GM13977 (cell line): ENCODE data around the gene CUX1.
"Not testable (repeated sequence)": the region's sequence is repeated elsewhere in the genome, so short reads cannot be mapped to it uniquely, and the experiment has no call there.

ENCODE experiments used
- DNase-seq: peaks from one replicate; pipeline ENCODE4 v3.0.0; 2012; ENCODE audit warnings: low spot score
- in situ Hi-C: fragments of 300-500 bp; cut with MboI; formaldehyde crosslinking; loops from one replicate; pipeline ENCODE4 v1.12.0; 2022; ENCODE audit warnings: low sequenced_read_pairs, low pct_unique_long_range_greater_than_20kb, mixed read lengths, inconsistent platforms; ENCODE audit not compliant: unreplicated experiment
- TF ChIP-seq, protein P1 (sequence below): IDR thresholded peaks from 2 replicates; pipeline ENCODE4 v1.5.1; 2012; ENCODE audit warnings: mild to moderate bottlenecking, control low read depth; ENCODE audit not compliant: insufficient read depth; ENCODE audit errors: extremely low read depth, missing control alignments

The CUX1 gene

DNA sequence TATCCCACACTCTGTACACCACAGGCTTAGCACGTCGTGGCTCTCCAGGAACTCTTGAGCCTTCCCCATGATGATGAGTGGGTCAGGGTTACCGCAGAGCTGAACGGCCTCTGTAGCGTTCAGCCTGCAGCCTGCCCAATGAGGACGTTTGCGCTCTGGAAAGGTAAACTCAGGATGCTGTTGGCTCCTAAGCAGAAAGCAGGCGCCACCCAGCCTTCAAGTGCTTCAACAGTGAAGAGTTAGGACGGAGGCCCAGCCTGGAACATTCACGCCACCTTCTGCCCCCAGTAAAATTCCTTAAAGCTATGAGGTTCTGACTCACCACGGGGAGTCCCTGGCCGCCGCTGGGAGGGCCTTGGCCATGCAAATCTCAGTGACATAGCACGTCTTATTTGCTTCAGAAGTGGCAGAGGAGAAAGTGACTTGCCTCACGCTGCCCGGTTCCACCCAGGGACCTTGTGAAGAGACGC is 307.7 kb downstream of the CUX1 start:
- TF ChIP-seq, protein P1, sequence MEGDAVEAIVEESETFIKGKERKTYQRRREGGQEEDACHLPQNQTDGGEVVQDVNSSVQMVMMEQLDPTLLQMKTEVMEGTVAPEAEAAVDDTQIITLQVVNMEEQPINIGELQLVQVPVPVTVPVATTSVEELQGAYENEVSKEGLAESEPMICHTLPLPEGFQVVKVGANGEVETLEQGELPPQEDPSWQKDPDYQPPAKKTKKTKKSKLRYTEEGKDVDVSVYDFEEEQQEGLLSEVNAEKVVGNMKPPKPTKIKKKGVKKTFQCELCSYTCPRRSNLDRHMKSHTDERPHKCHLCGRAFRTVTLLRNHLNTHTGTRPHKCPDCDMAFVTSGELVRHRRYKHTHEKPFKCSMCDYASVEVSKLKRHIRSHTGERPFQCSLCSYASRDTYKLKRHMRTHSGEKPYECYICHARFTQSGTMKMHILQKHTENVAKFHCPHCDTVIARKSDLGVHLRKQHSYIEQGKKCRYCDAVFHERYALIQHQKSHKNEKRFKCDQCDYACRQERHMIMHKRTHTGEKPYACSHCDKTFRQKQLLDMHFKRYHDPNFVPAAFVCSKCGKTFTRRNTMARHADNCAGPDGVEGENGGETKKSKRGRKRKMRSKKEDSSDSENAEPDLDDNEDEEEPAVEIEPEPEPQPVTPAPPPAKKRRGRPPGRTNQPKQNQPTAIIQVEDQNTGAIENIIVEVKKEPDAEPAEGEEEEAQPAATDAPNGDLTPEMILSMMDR: peak; percentile 28
- in situ Hi-C loops: no loop called here
- DNase-seq: peak; percentile 52

DNA sequence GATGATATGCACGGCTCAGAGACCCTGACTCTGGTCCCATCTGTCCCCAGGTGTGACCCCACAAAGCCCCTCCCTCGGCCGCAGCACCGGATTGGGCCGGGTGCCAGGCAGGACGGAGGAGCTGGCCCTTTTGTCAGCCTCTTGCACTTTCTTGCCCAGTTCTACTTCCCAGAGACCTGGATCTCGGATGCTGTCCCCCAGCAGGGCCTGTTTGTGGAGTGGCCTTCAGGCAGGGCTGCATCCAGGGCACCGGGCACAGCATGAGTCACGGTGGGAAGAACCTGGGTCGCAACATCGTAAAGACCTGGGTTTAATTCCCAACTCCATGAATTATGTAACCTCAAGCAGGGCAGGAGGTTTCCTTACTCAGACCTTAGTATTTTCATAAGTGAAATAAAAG is 310.9 kb downstream of the CUX1 start:
- DNase-seq: no peak
- TF ChIP-seq, protein P1: no peak
- in situ Hi-C loops: no loop called here

GRCh38 chr7:102129636-102130370 is 312.4 kb downstream of the CUX1 start:
- TF ChIP-seq, protein P1: no peak
- in situ Hi-C loops: no loop called here
- no peak for DNase-seq

DNA sequence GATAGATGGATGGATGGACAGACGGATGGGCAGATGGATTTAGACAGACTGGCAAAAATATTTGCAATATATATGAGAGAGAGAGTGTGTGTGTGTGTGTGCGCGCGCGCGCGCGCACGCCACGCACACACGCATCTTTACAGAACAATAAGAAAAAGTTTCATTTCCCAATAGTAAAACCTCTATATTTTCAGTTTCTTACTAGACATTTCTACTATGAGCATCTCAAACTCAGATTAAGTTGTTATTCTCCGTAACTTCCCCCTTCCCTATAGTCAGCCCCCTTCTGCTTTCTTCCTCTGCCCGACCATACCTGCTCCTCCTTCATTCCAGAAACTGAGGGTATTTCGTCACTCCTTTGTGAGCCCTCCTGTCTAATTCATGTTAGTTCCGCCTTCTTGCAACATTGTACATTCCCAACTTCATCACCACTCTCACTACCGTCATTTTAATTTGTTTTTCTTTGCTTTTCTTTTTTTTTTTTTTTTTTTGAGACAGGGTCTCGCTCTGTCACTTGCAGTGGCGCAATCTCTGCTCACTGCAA is 314.9 kb downstream of the CUX1 start:
- TF ChIP-seq, protein P1: no peak
- in situ Hi-C loops: no loop called here
- no peak for DNase-seq

DNA sequence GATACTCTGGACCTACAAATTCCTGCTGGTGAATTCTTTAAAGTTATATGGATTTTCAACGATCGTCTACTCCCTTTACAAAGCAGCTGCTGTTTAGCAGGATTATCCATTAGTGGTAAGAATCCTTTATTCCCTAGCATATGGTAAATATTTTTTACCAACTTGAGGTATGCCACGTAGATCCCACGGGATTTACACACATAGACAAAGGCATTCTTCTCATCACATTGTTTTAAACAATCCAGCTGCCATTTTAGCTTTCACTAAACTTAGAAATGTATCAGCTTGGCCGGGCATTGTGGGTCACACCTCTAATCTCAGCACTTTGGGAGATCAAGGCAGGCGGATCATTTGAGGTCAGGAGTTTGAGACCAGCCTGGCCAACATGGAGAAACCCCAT is 321.2 kb downstream of the CUX1 start:
- in situ Hi-C loops: no loop called here
- TF ChIP-seq, protein P1: no peak
- no peak for DNase-seq

DNA sequence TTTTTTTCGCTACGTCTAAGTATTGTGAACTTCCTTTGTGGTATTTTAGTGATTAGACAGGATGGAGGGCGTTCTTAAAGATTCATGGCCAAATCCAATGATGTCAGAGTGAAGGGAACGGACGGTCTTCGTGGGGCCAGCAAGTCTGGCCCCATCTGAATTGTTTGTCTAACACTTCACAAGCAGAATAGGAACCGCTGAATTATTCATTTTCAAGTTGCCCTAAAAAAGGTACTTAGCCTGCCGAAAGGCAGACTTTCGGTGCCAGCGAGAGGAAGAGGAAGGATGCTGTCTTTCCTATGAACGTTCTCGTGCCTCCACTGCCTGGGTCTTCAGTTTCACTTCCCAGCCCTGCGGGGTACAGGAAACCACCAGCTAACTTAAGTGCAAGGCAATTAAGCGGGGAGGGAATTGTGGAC is 323.5 kb downstream of the CUX1 start:
- DNase-seq: no peak
- TF ChIP-seq, protein P1: no peak
- in situ Hi-C loops: no loop called here

DNA sequence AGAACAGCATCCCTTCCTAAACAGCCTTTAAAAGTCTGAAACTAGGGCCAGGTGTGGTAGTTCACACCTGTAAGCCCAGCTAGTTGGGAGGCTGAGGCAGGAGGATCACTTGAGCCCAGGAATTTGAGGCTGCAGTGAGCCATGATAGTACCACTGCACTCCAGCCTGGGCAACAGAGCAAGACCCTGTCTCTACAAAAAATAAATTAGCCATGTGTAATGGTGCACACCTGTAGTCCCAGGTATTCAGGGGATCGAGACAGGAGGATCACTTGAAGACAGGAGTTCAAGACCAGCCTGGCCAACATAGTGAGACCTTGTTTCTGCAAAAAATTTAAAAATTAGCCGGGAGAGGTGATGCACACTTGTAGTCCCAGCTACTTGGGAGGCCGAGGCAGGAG is 325.0 kb downstream of the CUX1 start:
- not testable (repeated sequence) for DNase-seq

More for the DNA sequence above, 325.0 kb downstream of the CUX1 start:
- in situ Hi-C loops: not testable (repeated sequence)
